Stimulated activated CD8-positive, alpha-beta memory T cell treated with anti-CD3 and anti-CD28 coated beads, Interleukin-12 subunit alpha, Interleukin-12 subunit beta, amount 100 ng/mL, for 4 hours (primary cell): ENCODE results near the gene BZW2.

ENCODE experiments used
- DNase-seq: peaks from one replicate; pipeline ENCODE4 v3.0.0-alpha.2; 2020; ENCODE audit warnings: low read depth

BZW2 gene

DNA sequence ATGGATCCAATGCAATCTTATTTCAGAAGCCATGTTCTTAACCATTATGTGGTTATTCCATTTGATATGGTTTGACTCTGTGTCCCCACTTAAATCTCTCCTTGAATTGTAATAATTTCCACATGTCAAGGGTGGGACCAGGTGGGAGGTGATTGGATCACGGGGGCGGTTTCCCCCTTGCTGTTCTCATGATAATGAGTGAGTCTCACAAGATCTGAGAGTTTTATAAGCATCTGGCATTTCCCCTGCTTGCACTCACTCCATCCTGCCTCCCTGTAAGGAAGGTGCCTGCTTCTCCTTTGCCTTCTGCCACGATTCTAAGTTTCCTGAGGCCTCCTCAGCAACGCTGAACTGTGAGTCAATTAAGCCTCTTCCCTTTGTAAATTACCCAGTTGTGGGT, 75.6 kb downstream of the BZW2 start:
- no peak for DNase-seq

DNA sequence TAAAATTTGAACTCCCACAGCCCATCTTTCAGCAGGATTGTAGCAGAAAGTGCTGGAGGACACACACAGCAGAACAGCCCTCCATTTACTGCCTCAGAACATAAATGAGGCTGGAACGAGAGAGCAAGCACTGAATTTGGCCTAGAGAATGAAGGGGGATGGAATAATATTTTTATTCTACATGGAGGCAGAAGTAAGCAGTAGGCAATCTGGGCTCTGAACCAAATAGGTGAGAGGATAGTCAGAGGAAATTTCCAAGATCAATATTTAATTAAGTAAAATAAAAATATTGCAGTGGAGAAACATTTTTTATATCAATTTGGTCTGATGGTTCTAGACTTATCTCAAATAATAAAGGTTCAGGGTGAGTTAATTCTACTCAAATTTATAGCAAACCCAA, 78.4 kb downstream of the BZW2 start:
- no peak for DNase-seq

- DNase-seq, result no peak
These were observed 80.2 kb downstream of the BZW2 start for GRCh38 chr7:16726189-16726588.

- DNase-seq, result no peak
These were observed 81.8 kb downstream of the BZW2 start for GRCh38 chr7:16727736-16728135.

DNA sequence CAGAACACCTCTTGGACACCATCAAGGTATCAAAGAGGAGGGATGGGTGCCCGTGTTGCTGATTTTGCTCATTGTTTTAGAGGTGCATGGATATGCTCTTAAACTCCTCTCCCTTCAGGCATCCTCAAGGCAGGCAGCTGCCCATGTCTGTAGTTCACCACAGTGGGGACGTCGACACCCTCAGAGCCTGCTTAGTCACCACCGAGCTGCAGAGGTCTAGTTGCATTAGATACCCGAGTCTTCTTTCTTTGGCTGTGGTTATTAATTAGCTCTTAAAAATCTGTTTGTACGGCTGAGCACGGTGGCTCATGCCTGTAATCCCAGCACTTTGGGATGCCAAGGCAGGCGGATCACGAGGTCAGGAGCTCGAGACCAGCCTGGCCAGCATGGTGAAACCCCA, 82.8 kb downstream of the BZW2 start:
- DNase-seq, result no peak

DNA sequence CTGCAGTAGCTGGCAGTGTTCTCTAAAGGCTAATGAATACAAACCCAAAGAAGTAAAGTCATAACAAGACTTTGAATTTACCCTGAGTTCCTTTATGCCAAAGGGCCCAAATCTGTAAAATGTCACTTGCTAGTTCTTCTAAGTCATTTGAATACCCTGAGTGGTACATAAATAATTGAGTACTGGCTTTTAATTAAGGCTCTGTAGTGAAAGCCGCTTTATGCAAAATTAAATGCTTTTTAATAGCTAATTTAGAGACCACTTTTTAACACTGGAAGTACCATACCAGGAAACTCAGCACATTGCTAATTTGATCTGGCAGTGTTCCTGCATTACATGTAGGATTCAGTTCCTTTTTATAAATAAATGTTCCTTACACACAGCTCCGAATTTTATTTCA, 83.6 kb downstream of the BZW2 start:
- no peak for DNase-seq

GRCh38 chr7:16730937-16731336, 85.0 kb downstream of the BZW2 start:
- no peak for DNase-seq

DNA sequence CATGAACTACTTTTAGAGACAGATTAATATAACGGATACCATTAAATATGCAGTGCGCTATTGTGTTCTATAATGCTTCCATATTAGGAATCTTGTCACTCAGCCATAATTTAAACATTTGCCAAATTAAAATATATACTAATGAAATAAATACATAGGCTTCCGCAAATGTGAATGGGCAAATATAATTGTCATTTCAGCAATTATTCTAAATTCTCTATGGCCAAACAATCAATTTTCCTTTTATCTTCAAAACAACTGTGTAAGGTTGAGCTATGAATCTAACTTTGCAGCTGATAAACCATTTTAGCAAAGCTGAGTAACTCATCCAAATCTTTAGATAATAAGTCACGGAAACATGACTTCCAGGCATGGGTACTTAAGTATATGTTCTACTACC, 86.8 kb downstream of the BZW2 start:
- DNase-seq, result no peak

GRCh38 chr7:16734148-16734726, 88.3 kb downstream of the BZW2 start:
- DNase-seq, result no peak

DNA sequence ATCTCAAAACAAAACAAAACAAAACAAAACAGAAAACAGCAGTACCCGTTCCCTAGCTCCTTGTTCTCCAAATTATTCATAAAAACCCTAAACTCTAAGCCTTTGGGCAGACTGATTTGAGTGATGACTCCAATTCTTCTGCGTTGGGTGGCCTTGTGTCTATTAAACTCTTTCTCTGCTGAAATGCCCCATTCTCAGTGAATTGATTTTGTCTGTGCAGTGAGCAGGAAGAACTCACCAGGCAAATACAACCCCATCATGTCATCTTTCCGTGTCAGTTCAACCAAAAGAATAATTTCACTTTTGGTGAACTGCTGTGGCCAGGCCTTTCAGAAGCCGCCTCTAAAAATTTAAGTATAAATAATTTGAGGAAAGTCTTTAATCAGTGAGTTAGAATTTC, 89.0 kb downstream of the BZW2 start:
- DNase-seq, result no peak

DNA sequence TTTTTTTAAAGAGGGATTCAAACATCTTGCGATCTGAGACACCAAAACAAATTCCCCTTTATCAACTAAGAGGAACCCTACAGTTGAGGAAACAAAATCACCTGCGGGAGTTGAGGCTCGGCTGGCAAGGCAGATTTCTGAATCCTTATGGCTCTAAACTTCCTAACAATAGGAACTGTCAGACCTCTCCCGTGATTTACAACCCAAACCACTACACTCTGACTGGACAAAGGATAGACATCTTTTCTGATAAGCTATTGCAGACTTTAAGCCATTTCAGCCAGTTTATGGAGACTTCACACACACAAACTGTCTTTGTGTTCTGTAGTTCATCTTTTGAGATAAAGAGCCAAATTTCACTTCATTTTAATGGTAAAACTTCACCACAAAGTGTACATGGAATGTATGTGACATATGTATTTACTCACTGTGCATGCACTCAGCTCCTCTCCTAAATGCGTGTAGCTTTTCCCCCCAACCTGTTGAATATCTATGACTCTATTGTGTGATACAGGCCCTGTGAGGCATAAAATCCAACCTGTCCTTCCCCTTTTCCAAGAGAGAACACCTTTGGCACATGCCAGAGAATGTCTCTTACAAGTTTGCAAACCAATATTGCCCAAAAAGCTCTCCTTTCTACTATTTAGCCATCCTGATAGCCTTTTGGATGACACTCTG, 92.2 kb downstream of the BZW2 start:
- no peak for DNase-seq

DNA sequence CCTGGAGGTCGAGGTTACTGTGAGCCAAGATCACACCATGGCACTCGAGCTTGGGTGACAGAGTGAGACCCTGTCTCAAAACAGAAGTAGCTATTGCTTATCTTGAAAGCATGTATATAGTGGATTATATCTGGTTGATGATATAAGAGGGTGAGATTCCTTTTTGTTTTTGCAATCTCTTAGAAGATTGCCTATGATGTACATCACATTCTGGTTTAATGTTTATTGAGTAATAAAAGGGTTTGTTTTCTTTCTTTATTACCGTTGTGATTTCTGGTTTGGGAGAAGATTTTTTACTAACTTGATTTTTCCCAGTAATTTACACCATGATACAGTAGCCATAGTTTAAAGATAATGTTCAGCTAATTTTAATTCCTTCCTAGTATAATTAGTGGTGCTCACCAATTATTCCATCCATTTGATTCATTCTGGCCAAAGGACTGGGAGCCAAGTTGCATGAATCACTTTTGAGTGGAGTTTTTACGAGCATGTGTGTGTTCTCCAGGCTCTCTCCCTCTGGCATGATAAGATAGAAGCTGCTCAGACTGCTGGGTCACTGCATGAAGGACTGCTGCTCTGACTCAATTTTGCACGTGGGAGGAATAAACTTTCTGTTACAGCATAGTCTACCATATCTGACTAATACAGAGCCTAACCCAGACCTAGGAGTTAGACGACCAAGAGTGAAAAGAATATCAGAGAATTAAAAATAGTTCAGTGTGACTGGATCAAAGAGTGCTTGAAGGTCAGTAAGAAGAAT, 94.1 kb downstream of the BZW2 start:
- no peak for DNase-seq

DNA sequence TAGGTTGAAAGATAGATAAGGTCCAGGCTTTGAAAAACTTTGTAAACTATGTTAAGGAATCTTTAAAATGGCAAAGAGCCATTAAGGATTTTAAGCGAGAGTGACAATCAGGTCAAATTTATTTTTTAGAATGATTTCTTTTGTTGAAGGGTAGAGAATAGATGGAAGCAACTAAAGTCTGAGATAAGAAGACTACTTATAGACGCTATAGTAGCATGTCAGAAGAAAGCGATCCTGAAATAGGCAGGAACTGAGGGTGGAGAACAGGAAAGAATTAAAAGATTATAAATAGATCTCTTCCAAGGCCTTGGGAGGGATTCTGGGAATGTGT, 94.6 kb downstream of the BZW2 start:
- no peak for DNase-seq

DNA sequence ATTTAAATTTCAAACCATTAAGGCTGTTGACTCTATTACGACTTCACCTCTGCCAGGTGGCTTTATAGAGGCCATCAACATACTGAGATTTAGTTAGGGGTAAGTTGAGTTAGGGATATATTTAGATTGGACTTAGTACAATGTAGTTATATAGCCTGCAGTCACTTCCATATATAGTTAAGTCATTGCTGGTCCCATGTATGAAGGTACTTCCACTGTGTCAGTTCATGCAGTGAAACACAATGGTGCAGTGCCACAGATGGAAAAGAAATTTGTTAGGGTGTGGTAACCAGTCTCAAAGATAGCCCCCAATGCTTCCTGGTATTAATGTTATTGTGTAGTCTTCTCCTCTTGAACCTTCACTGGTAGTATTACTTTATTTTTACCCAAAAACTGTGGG, 95.0 kb downstream of the BZW2 start:
- no peak for DNase-seq

- DNase-seq, result no peak
These were observed 95.7 kb downstream of the BZW2 start for GRCh38 chr7:16741676-16742075.

DNA sequence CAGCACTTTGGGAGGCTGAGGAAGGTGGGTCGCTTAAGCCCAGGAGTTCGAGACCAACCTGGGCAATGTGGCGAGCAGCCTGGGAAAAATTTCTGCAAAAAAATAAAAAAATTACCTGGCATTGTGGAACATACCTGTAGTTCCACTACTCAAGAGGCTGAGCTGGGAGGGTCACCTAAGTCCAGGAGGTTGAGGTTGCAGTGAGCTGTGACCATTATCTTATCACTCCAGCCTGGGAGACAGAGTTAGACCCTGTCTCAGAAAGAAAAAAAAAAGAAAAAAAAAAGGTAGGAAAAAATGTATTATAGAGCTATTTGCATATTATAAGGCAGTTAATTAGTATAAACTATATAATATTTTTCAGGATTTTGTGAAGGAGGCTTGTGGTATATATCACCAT, 96.6 kb downstream of the BZW2 start:
- no peak for DNase-seq

- DNase-seq, result no peak
These were observed 97.3 kb downstream of the BZW2 start for GRCh38 chr7:16743236-16743635.

DNA sequence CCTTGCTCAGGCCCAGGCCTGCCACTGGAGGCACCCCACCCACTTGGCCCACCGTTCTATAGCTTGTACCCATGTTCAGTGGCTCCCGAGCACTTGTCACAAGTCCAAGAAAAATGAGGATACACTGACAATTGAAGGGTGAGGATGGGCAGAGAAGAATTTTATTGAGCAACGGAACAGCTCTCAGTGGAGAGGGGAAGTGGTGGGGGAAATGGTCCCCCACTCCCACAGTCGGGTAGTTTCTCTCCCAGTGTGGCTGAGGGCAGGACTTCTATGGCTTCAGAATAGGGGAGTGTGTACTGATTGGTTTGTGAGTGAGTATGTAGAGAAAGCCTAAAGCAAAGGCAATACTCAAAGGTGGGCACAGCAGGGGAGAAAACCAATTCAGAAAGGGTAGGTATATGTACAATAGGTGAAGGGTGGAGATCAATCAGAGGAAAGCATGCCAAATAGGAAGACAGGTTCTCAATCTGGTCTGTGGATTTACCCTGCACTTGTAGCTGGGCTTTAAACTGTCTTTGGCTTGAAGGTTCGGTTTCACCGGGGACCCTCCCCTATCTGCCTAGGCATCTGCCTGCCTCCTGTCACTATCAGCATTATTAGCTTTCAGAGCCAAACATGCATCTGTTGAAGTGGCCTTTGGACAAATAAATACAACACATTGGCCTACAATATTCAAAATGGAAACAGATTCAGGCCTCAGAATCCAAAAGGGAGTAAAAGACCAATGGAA, 98.7 kb downstream of the BZW2 start:
- no peak for DNase-seq

GRCh38 chr7:16745645-16746044, 99.7 kb downstream of the BZW2 start:
- DNase-seq, result no peak

GRCh38 chr7:16747102-16747501, 101.1 kb downstream of the BZW2 start:
- DNase-seq, result no peak

GRCh38 chr7:16753102-16753931, 107.3 kb downstream of the BZW2 start, which contains the start of gene TSPAN13:
TSS of gene TSPAN13 (plus strand) at chr7:16753755. CDS start at chr7:16753968, 213 bp downstream.
- DNase-seq, result peak; percentile 20
